Measurements from ENCODE around the gene TUBG2. TPM values are rescaled to one million over a fixed set of nuclear protein-coding genes. Genes with fewer than 3 reads are reported as not detected.

TUBG2 gene
- total RNA-seq, 1 experiment from 2014 or later: 28.3 TPM

DNA sequence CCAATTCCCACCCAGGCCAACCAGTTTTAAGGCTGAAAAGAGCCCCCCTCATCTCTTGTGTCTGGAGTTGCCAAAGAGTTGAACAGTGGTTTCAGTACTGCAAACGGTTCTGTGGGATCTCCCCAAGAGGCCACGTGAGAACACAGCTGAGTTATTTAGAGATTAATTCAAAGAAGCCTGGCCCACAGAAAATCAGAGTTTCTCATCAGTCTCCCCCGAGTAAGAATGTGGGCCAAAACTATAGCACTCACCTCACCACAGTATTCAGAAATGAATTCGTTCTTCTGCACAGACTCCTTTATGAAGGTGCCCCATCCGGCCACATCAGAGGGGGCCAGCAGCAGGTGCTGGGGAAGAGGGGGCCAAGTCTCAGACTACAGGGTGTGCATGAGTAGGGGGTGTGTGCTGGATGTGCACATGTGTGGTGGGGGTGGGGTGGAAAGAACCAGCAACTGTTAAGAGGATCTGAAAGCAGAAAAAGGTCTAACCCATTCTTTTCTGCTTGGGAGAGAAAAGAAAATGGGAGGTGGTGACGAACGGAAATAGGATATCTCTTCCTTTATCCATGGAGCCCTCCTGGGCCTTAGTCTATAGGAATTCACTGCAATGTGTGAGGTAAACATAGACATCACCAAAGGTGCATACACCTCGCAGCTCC is 45.9 kb downstream of the TUBG2 start:
- CTCF ChIA-PET: no interaction called here
- no peak for DNase-seq
- Histone ChIP-seq H3K36me3 (ENCODE audit: low read depth) (no peaks in the 10 kb centered on the region), H3K9me2 (ENCODE audit: insufficient read depth) (no peaks in the 10 kb centered on the region), H3K27ac (no peak overlapping the region), H3K79me2 (ENCODE audit: low read depth) (no peaks in the 10 kb centered on the region), H3K4me2 (no peak overlapping the region), H2AFZ (no peak overlapping the region), H3F3A (ENCODE audit: insufficient read depth, low read depth) (no peaks in the 10 kb centered on the region; the same call in 1 of the 2 replicates), H3K4me1 (replicated peaks; ENCODE audit: insufficient read depth) (no peaks in the 10 kb centered on the region), H3K4me3 (no peak overlapping the region), H3K9me3 (ENCODE audit: insufficient read depth, low read depth) (no peaks in the 10 kb centered on the region), H3K27me3 (ENCODE audit: insufficient read depth, low read depth) (no peaks in the 10 kb centered on the region), H4K20me1 (ENCODE audit: insufficient read depth) (no peaks in the 10 kb centered on the region)
- intact Hi-C loops (cut with micrococcal nuclease; ENCODE audit: unreplicated experiment): no loop called here
- no peak for TF ChIP-seq EZH2 (IDR thresholded peaks at IDR 0.05; ENCODE audit: low read depth)
- TF ChIP-seq, protein P1, sequence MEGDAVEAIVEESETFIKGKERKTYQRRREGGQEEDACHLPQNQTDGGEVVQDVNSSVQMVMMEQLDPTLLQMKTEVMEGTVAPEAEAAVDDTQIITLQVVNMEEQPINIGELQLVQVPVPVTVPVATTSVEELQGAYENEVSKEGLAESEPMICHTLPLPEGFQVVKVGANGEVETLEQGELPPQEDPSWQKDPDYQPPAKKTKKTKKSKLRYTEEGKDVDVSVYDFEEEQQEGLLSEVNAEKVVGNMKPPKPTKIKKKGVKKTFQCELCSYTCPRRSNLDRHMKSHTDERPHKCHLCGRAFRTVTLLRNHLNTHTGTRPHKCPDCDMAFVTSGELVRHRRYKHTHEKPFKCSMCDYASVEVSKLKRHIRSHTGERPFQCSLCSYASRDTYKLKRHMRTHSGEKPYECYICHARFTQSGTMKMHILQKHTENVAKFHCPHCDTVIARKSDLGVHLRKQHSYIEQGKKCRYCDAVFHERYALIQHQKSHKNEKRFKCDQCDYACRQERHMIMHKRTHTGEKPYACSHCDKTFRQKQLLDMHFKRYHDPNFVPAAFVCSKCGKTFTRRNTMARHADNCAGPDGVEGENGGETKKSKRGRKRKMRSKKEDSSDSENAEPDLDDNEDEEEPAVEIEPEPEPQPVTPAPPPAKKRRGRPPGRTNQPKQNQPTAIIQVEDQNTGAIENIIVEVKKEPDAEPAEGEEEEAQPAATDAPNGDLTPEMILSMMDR (conservative IDR thresholded peaks at IDR 0.05): no peak
- no TSS peak for BruUV-seq (replicated peaks)
- POLR2A ChIA-PET (ENCODE audit: unreplicated experiment): no interaction called here

DNA sequence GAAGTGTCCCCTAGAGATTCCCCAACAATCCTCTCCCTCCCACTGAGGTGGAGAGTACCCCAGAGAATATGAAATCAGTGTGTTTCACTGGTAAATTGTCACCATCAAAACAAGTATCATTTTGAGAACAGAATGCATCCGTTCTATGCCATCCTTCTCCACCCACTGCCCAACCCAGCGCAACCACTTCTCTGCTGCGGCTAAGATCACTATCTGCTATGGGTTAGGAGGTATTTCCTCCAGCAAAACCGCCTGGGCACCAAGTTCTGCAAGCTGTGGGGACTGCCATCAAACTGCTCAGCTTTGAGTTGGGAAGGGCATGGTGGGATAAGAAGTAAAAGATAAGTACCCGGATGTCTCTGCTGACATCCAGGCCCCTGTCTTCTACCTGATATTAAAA is 47.6 kb downstream of the TUBG2 start:
- H3K27ac ChIP-seq: no peak overlapping the region
- no peak overlapping the region for H3K4me2 ChIP-seq
- H4K20me1 ChIP-seq (ENCODE audit: insufficient read depth): no peaks in the 10 kb centered on the region
- no peak overlapping the region for H2AFZ ChIP-seq
- H3K79me2 ChIP-seq (ENCODE audit: low read depth): no peaks in the 10 kb centered on the region
- no peak overlapping the region for H3K4me3 ChIP-seq
- intact Hi-C loops (cut with micrococcal nuclease; ENCODE audit: unreplicated experiment): no loop called here
- no peak for DNase-seq
- H3F3A ChIP-seq (ENCODE audit: insufficient read depth, low read depth): no peaks in the 10 kb centered on the region; the same call in 1 of the 2 replicates
- no peaks in the 10 kb centered on the region for H3K36me3 ChIP-seq (ENCODE audit: low read depth)
- H3K9me3 ChIP-seq (ENCODE audit: insufficient read depth, low read depth): no peaks in the 10 kb centered on the region
- no peaks in the 10 kb centered on the region for H3K4me1 ChIP-seq (replicated peaks; ENCODE audit: insufficient read depth)
- TF ChIP-seq, protein P1 (conservative IDR thresholded peaks at IDR 0.05): no peak
- TF ChIP-seq EZH2 (IDR thresholded peaks at IDR 0.05; ENCODE audit: low read depth): no peak
- POLR2A ChIA-PET (ENCODE audit: unreplicated experiment): no interaction called here
- H3K9me2 ChIP-seq (ENCODE audit: insufficient read depth): no peaks in the 10 kb centered on the region
- CTCF ChIA-PET: interaction anchor here (0.7 kb wide), 1 partner anchor 232 kb away, joined by 3 read pairs; no protein-coding TSS in a partner anchor
- no TSS peak for BruUV-seq (replicated peaks)
- no peaks in the 10 kb centered on the region for H3K27me3 ChIP-seq (ENCODE audit: insufficient read depth, low read depth)

DNA sequence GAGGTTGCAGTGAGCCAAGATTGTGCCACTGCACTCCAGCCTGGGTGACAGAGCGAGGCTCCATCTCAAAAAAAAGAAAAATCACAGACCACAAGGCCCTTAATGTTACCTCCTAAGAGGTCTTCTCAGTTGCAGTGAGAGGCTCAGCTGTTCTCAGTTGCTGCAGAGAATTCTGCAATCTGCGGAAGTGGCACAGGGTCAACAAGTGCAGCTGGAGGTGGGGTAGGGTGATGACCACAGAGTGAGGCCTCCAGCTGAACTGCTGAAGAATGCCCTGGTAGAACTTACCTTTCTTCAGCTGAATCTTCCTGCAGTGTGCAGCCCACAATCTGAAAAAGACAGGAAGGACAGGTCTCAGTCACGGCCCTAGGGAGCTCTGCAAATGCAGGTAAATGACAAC is 49.5 kb downstream of the TUBG2 start:
- Histone ChIP-seq H3K4me2 (no peak overlapping the region), H3K79me2 (ENCODE audit: low read depth) (no peaks in the 10 kb centered on the region), H3K36me3 (ENCODE audit: low read depth) (no peaks in the 10 kb centered on the region), H3K4me3 (no peak overlapping the region), H4K20me1 (ENCODE audit: insufficient read depth) (no peaks in the 10 kb centered on the region), H3K4me1 (replicated peaks; ENCODE audit: insufficient read depth) (no peaks in the 10 kb centered on the region), H3K9me2 (ENCODE audit: insufficient read depth) (no peaks in the 10 kb centered on the region), H3K27me3 (ENCODE audit: insufficient read depth, low read depth) (no peaks in the 10 kb centered on the region), H3F3A (ENCODE audit: insufficient read depth, low read depth) (no peaks in the 10 kb centered on the region; the same call in 1 of the 2 replicates), H2AFZ (no peak overlapping the region), H3K27ac (no peak overlapping the region), H3K9me3 (ENCODE audit: insufficient read depth, low read depth) (no peaks in the 10 kb centered on the region)
- CTCF ChIA-PET: interaction anchor here (0.6 kb wide), 2 partner anchors 132 to 731 kb away, joined by 3 read pairs; no protein-coding TSS in a partner anchor
- intact Hi-C loops (cut with micrococcal nuclease; ENCODE audit: unreplicated experiment): no loop called here
- DNase-seq: no peak
- TF ChIP-seq EZH2 (IDR thresholded peaks at IDR 0.05; ENCODE audit: low read depth): no peak
- TF ChIP-seq, protein P1 (conservative IDR thresholded peaks at IDR 0.05): no peak
- BruUV-seq (replicated peaks): no TSS peak
- POLR2A ChIA-PET (ENCODE audit: unreplicated experiment): no interaction called here

All from PC-9 (cell line).